Adrenal gland (tissue), 12 donors: ENCODE results near the gene POSTN. TPM values are rescaled to one million over a fixed set of nuclear protein-coding genes. Genes with fewer than 3 reads are reported as not detected.

Experiments used
- DNase-seq, 7 donors: peaks; one replicate each; pipeline ENCODE4 v3.0.0-alpha.2; 2019 to 2020
- H3K27ac ChIP-seq, 5 donors: fragments of 200-600 bp; sonication (generic) in 4 of 5; 1 replicate in 3 of 5; 2 replicates in 2 of 5; pipeline versions ENCODE4 v1.5.1 to v1.8.0; 2016 to 2020; ENCODE audit warnings: mild to moderate bottlenecking in 1 of 5
- H3K27me3 ChIP-seq: fragments of 200-600 bp; 2 replicates; pipeline ENCODE4 v1.8.0; 2021
- H3K36me3 ChIP-seq, 2 donors: fragments of 200-600 bp; replicated peaks in 1 of 2; 1 replicate in 1 of 2; 2 replicates in 1 of 2; pipeline versions ENCODE4 v1.5.1 to v1.8.0; 2018 to 2022
- H3K4me1 ChIP-seq, 2 donors: fragments of 200-600 bp; replicated peaks in 1 of 2; 1 replicate in 1 of 2; 2 replicates in 1 of 2; pipeline versions ENCODE4 v1.5.1 to v1.8.0; 2018 to 2021
- H3K4me3 ChIP-seq, 4 donors: fragments of 200-600 bp; sonication (generic) in 3 of 4; one replicate each; pipeline ENCODE4 v1.5.1; 2016 to 2018
- H3K9me3 ChIP-seq, 3 donors: fragments of 200-600 bp; sonication (generic) in 1 of 3; replicated peaks in 1 of 3; 1 replicate in 2 of 3; 2 replicates in 1 of 3; pipeline versions ENCODE4 v1.5.1 to v1.8.0; 2016 to 2021
- CTCF ChIP-seq, 6 experiments: fragments of 450-650 bp in 4 of 6; fragments of 200-600 bp in 2 of 6; sonication (generic) in 1 of 6; IDR thresholded peaks; 1 replicate in 5 of 6; 2 replicates in 1 of 6; pipeline versions ENCODE4 v1.5.1 to v1.8.0; 2016 to 2021; ENCODE audit warnings: antibody characterized with exemption in 6 of 6, mild to moderate bottlenecking in 2 of 6, moderate library complexity in 1 of 6
- POLR2A ChIP-seq, 2 donors: fragments of 450-650 bp; IDR thresholded peaks; one replicate each; pipeline ENCODE4 v1.6.1; 2017; ENCODE audit warnings: antibody characterized with exemption in 2 of 2, mild to moderate bottlenecking in 2 of 2, moderate library complexity in 1 of 2
- WGBS, 4 donors: extraction: QIAGEN DNeasy Blood & Tissue Kit in 2 of 4; methylation state at CpG; one replicate each; pipeline versions ENCODE4 v1.1.5 to v1.1.7; 2013 to 2017; 5-methylcytosine and 5-hydroxymethylcytosine counted together
- intact Hi-C, 2 donors: fragments of 100-400 bp; cut with DNase I; formaldehyde crosslinking; loops; one replicate each; pipeline versions ENCODE4 v1.14.1 to v1.15.0; 2022 to 2023
- polyA plus RNA-seq, 3 donors: library from polyadenylated mRNA; stranded (reverse); fragments of 200-250 nt in 2 of 3; fragments of 350-450 nt in 1 of 3; fragmentation: Illumina TruSeq in 1 of 3; extraction: RNeasy Lipid Tissue Mini Kit (QIAGEN cat#74804) in 1 of 3; gene quantifications; one replicate each; pipeline ENCODE4 v1.2.3, GENCODE V29; 2013 to 2014
- total RNA-seq, 9 donors: library from RNA; depleted of rRNA in 4 of 9; stranded (reverse); fragments of >200 nt in 4 of 9; fragments of 120-200 nt in 1 of 9; fragmentation: NEBNext Ultra II Directional in 1 of 9; extraction: Animal tissue kit (Norgen Biotek cat#: 25700) in 1 of 9; gene quantifications; one replicate each; pipeline versions ENCODE4 v1.1.0 to v1.2.4, GENCODE V29; 2013 to 2023
- donor health status: healthy with polysubstance abuse.
- donor health status: Bipolar disorder and iron deficiency.
- donor health status: DM: yes; HTN: yes; CAD: no.
- donor health status: DM: no; HTN: no; CAD: no.
- donor health status: DM: no; HTN: no; CAD: no.
- donor health status: DM: yes; HTN: yes; CAD: no.

The POSTN gene
- total and polyA plus RNA-seq, 12 donors = 1.8 to 197 (median 8.1) TPM

- H3K36me3 ChIP-seq = no peaks in the 10 kb centered on the region
- no peaks in the 10 kb centered on the region for H3K9me3 ChIP-seq
- H3K27me3 ChIP-seq = no peaks in the 10 kb centered on the region
- no peak for DNase-seq
- intact Hi-C loops = no loop called here
- no peaks in the 10 kb centered on the region for H3K4me1 ChIP-seq
- 47 to 58% (median 55%) methylated on average over 5 of the region's 5 CpGs for WGBS, 4 donors
- no peak overlapping the region for H3K4me3 ChIP-seq
- H3K27ac ChIP-seq = no peak overlapping the region
- TF ChIP-seq POLR2A (IDR thresholded peaks at IDR 0.05) (no peak), CTCF (IDR thresholded peaks at IDR 0.05) (no peak)
Measured at GRCh38 chr13:37632294-37632693, 33.7 kb upstream of the POSTN start.

DNA sequence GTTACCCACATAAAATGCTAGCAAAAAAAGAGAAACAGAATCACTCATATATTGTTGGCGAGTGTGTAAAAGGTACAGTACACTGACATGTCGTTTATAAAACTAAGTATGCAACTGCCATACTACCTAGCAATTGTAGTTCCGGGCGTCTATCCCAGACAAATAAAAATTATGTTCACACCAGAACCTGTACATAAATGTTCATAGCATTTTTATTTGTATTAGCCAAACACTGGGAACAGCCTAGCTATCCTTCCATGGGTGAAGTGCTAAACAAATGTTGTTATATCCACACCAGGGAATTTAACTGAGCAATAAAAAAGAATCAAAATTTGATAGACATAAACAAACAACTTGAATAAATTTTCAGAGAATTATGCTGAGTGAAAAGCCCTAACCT, 28.9 kb upstream of the POSTN start:
- Histone ChIP-seq H3K27me3 (no peaks in the 10 kb centered on the region), H3K36me3 (no peaks in the 10 kb centered on the region), H3K27ac (no peak overlapping the region), H3K4me3 (no peak overlapping the region), H3K4me1 (no peaks in the 10 kb centered on the region), H3K9me3 (no peaks in the 10 kb centered on the region)
- no peak for DNase-seq
- intact Hi-C loops = no loop called here
- TF ChIP-seq CTCF (IDR thresholded peaks at IDR 0.05) (no peak), POLR2A (IDR thresholded peaks at IDR 0.05) (no peak)
- 59 to 73% (median 69%) methylated on average over 4 of the region's 4 CpGs for WGBS, 4 donors

GRCh38 chr13:37621811-37622361, 23.3 kb upstream of the POSTN start:
- H3K4me1 ChIP-seq = no peaks in the 10 kb centered on the region
- H3K27me3 ChIP-seq = no peaks in the 10 kb centered on the region
- H3K36me3 ChIP-seq = no peaks in the 10 kb centered on the region
- TF ChIP-seq CTCF (IDR thresholded peaks at IDR 0.05) (no peak), POLR2A (IDR thresholded peaks at IDR 0.05) (no peak)
- intact Hi-C loops = no loop called here
- WGBS, 4 donors = 51 to 61% (median 56%) methylated on average over 3 of the region's 3 CpGs
- no peaks in the 10 kb centered on the region for H3K9me3 ChIP-seq
- no peak overlapping the region for H3K4me3 ChIP-seq
- DNase-seq = peak in 5 of 7 donors; percentile 6 to 32 (median 17)
- no peak overlapping the region for H3K27ac ChIP-seq

GRCh38 chr13:37618554-37618953, 20.0 kb upstream of the POSTN start:
- Histone ChIP-seq H3K4me3 (no peak overlapping the region), H3K27ac (no peak overlapping the region), H3K36me3 (no peaks in the 10 kb centered on the region), H3K27me3 (no peaks in the 10 kb centered on the region), H3K4me1 (no peaks in the 10 kb centered on the region), H3K9me3 (no peaks in the 10 kb centered on the region)
- DNase-seq = no peak
- 53 to 81% (median 65%) methylated on average over 2 of the region's 2 CpGs for WGBS, 4 donors
- intact Hi-C loops = no loop called here
- TF ChIP-seq CTCF (IDR thresholded peaks at IDR 0.05) (no peak), POLR2A (IDR thresholded peaks at IDR 0.05) (no peak)
